Naive thymus-derived CD4-positive, alpha-beta T cell (primary cell): ENCODE measurements around the gene GREB1L. TPM values are rescaled to one million over a fixed set of nuclear protein-coding genes. Genes with fewer than 3 reads are reported as not detected.

Experiments
- ATAC-seq: fragments of 150-1000 bp; cut with Tn5 transposase; 2 replicates; pipeline ENCODE4 v1.10.0; 2021; ENCODE audit warnings: mild to moderate bottlenecking, moderate library complexity
- CTCF ChIA-PET: fragments of 350-600 bp; sonication (Branson Sonifier 250); formaldehyde crosslinking; loops from one replicate; lab custom pipeline; 2021; ENCODE audit warnings: antibody characterized with exemption; lab: Charles Lee
- POLR2A ChIA-PET: fragments of 350-600 bp; sonication (Branson Sonifier 250); formaldehyde crosslinking; loops from one replicate; lab custom pipeline; 2021; ENCODE audit warnings: antibody characterized with exemption, inconsistent platforms; lab: Charles Lee
- DNase-seq, 9 donors: peaks; one replicate each; pipeline versions ENCODE4 v3.0.0 to v3.0.0-alpha.2; 2020 to 2022; ENCODE audit warnings: mixed read lengths in 1 of 9
- H3K27ac ChIP-seq: one replicate; pipeline ENCODE4 v1.7.0; 2013; ENCODE audit warnings: mild to moderate bottlenecking, low read depth, low read length, moderate library complexity
- H3K27me3 ChIP-seq, 2 donors: one replicate each; pipeline ENCODE4 v1.7.0; 2013; ENCODE audit warnings: low read length in 2 of 2, mild to moderate bottlenecking in 2 of 2, moderate library complexity in 2 of 2; ENCODE audit not compliant: control insufficient read depth in 2 of 2, insufficient read depth in 2 of 2
- H3K36me3 ChIP-seq, 3 experiments: 1 replicate in 2 of 3; 2 replicates in 1 of 3; pipeline ENCODE4 v1.7.0; 2013; ENCODE audit warnings: low read length in 3 of 3, mild to moderate bottlenecking in 3 of 3, moderate library complexity in 1 of 3; ENCODE audit not compliant: insufficient read depth in 3 of 3, control insufficient read depth in 2 of 3
- H3K4me1 ChIP-seq, 2 donors: one replicate each; pipeline ENCODE4 v1.7.0; 2013; ENCODE audit warnings: low read length in 2 of 2, mild to moderate bottlenecking in 2 of 2, moderate library complexity in 1 of 2; ENCODE audit not compliant: control insufficient read depth in 2 of 2, insufficient read depth in 2 of 2
- H3K4me3 ChIP-seq: 2 replicates; pipeline ENCODE4 v1.7.0; 2013; ENCODE audit warnings: mild to moderate bottlenecking, low read length
- H3K9me3 ChIP-seq, 3 experiments: 1 replicate in 2 of 3; 2 replicates in 1 of 3; pipeline ENCODE4 v1.7.0; 2013; ENCODE audit warnings: low read length in 3 of 3; ENCODE audit not compliant: control insufficient read depth in 2 of 3
- H3K27ac Mint-ChIP-seq, 9 donors: one replicate each; pipeline ENCODE4 v1.8.0; 2020 to 2022; ENCODE audit warnings: mixed read lengths in 9 of 9, mild to moderate bottlenecking in 8 of 9, moderate library complexity in 5 of 9, inconsistent platforms in 2 of 9
- H3K27me3 Mint-ChIP-seq, 5 donors: one replicate each; pipeline ENCODE4 v1.8.0; 2021 to 2022; ENCODE audit warnings: mixed read lengths in 5 of 5, mild to moderate bottlenecking in 1 of 5
- H3K36me3 Mint-ChIP-seq, 5 donors: one replicate each; pipeline ENCODE4 v1.8.0; 2020 to 2022; ENCODE audit warnings: mixed read lengths in 5 of 5, mild to moderate bottlenecking in 3 of 5, inconsistent platforms in 1 of 5
- H3K4me1 Mint-ChIP-seq, 7 donors: one replicate each; pipeline ENCODE4 v1.8.0; 2020 to 2022; ENCODE audit warnings: mixed read lengths in 7 of 7, mild to moderate bottlenecking in 3 of 7, inconsistent platforms in 1 of 7
- H3K4me3 Mint-ChIP-seq, 10 donors: one replicate each; pipeline ENCODE4 v1.8.0; 2020 to 2022; ENCODE audit warnings: mild to moderate bottlenecking in 10 of 10, mixed read lengths in 10 of 10, moderate library complexity in 6 of 10, inconsistent platforms in 2 of 10
- H3K9me3 Mint-ChIP-seq, 11 donors: one replicate each; pipeline ENCODE4 v1.8.0; 2020 to 2022; ENCODE audit warnings: mixed read lengths in 11 of 11, mild to moderate bottlenecking in 4 of 11, inconsistent platforms in 1 of 11, moderate library complexity in 1 of 11
- intact Hi-C, 2 donors: fragments of 100-400 bp; cut with micrococcal nuclease; formaldehyde crosslinking; loops; one replicate each; pipeline ENCODE4 v1.15.1; 2023
- polyA plus RNA-seq, 2 donors: library from polyadenylated mRNA; unstranded; fragments of 300-500 nt; fragmentation: Illumina TruSeq; gene quantifications; one replicate each; pipeline ENCODE4 v1.2.3, GENCODE V29; 2021
- total RNA-seq, 6 experiments: library from RNA in 5 of 6; stranded (reverse) in 5 of 6; gene quantifications; 1 replicate in 5 of 6; 2 replicates in 1 of 6; pipeline ENCODE4 v1.2.3 and lab custom pipeline; 2021 to 2026

GREB1L gene
- total and polyA plus RNA-seq, 7 experiments from 2014 or later, result 0.09 to 0.11 TPM; not detected in 5

GRCh38 chr18:21342372-21342771 lies 100.3 kb downstream of the GREB1L start:
- Histone ChIP-seq H3K27me3 (no peaks in the 10 kb centered on the region), H3K4me3 (no peak overlapping the region), H3K4me1 (no peaks in the 10 kb centered on the region), H3K9me3 (no peaks in the 10 kb centered on the region), H3K27ac (no peak overlapping the region), H3K36me3 (no peaks in the 10 kb centered on the region)
- ChIA-PET CTCF (no interaction called here), POLR2A (no interaction called here)
- H3K27ac Mint-ChIP-seq, result no peak overlapping the region
- no peaks in the 10 kb centered on the region for H3K4me1 Mint-ChIP-seq
- intact Hi-C loops, result no loop called here
- H3K4me3 Mint-ChIP-seq, result no peak overlapping the region
- no peaks in the 10 kb centered on the region for H3K36me3 Mint-ChIP-seq
- ATAC-seq, result no peak
- peaks cover 0 to 11% (median 4%) of the 10 kb centered on the region in 5 donors for H3K27me3 Mint-ChIP-seq
- H3K9me3 Mint-ChIP-seq, result peaks cover 0 to 5% (median 0%) of the 10 kb centered on the region in 11 donors
- DNase-seq, result no peak

GRCh38 chr18:21344860-21345259 lies 102.8 kb downstream of the GREB1L start:
- no peaks in the 10 kb centered on the region for H3K9me3 ChIP-seq
- Mint-ChIP-seq H3K9me3 (peaks cover 0 to 10% (median 0%) of the 10 kb centered on the region in 11 donors), H3K27ac (no peak overlapping the region), H3K4me3 (no peak overlapping the region), H3K27me3 (peaks cover 2 to 14% (median 4%) of the 10 kb centered on the region in 5 donors), H3K4me1 (no peaks in the 10 kb centered on the region), H3K36me3 (no peaks in the 10 kb centered on the region)
- intact Hi-C loops, result no loop called here
- ChIA-PET POLR2A (no interaction called here), CTCF (no interaction called here)
- H3K27me3 ChIP-seq, result no peaks in the 10 kb centered on the region
- no peaks in the 10 kb centered on the region for H3K36me3 ChIP-seq
- H3K4me1 ChIP-seq, result no peaks in the 10 kb centered on the region
- no peak overlapping the region for H3K27ac ChIP-seq
- H3K4me3 ChIP-seq, result no peak overlapping the region
- DNase-seq (no peak), ATAC-seq (no peak)

GRCh38 chr18:21345840-21346239 lies 103.8 kb downstream of the GREB1L start:
- no peak for ATAC-seq
- Mint-ChIP-seq H3K9me3 (peaks cover 0 to 10% (median 0%) of the 10 kb centered on the region in 11 donors), H3K27me3 (peaks cover 0 to 12% (median 4%) of the 10 kb centered on the region in 5 donors), H3K27ac (no peak overlapping the region), H3K36me3 (no peaks in the 10 kb centered on the region), H3K4me1 (no peaks in the 10 kb centered on the region), H3K4me3 (no peak overlapping the region)
- POLR2A ChIA-PET, result no interaction called here
- no peak for DNase-seq
- no peak overlapping the region for H3K27ac ChIP-seq
- no peaks in the 10 kb centered on the region for H3K27me3 ChIP-seq
- CTCF ChIA-PET, result no interaction called here
- no peaks in the 10 kb centered on the region for H3K4me1 ChIP-seq
- no peak overlapping the region for H3K4me3 ChIP-seq
- no peaks in the 10 kb centered on the region for H3K36me3 ChIP-seq
- H3K9me3 ChIP-seq, result no peaks in the 10 kb centered on the region
- intact Hi-C loops, result no loop called here

- no peak overlapping the region for H3K27ac ChIP-seq
- Mint-ChIP-seq H3K27ac (no peak overlapping the region), H3K27me3 (peaks cover 4 to 24% (median 13%) of the 10 kb centered on the region in 5 donors), H3K36me3 (no peaks in the 10 kb centered on the region), H3K4me3 (no peak overlapping the region), H3K4me1 (no peaks in the 10 kb centered on the region), H3K9me3 (peaks cover 0 to 4% (median 0%) of the 10 kb centered on the region in 11 donors)
- H3K4me1 ChIP-seq, result no peaks in the 10 kb centered on the region
- no peak overlapping the region for H3K4me3 ChIP-seq
- ChIA-PET POLR2A (no interaction called here), CTCF (no interaction called here)
- H3K27me3 ChIP-seq, result no peaks in the 10 kb centered on the region
- H3K9me3 ChIP-seq, result no peaks in the 10 kb centered on the region
- intact Hi-C loops, result no loop called here
- ATAC-seq, result no peak
- no peaks in the 10 kb centered on the region for H3K36me3 ChIP-seq
- no peak for DNase-seq
These were observed 117.7 kb downstream of the GREB1L start for GRCh38 chr18:21359746-21360145.

GRCh38 chr18:21361307-21361880 lies 119.4 kb downstream of the GREB1L start:
- Histone ChIP-seq H3K36me3 (no peaks in the 10 kb centered on the region), H3K27me3 (no peaks in the 10 kb centered on the region), H3K4me3 (no peak overlapping the region), H3K4me1 (no peaks in the 10 kb centered on the region), H3K9me3 (no peaks in the 10 kb centered on the region), H3K27ac (no peak overlapping the region)
- ChIA-PET POLR2A (no interaction called here), CTCF (no interaction called here)
- DNase-seq (no peak), ATAC-seq (no peak)
- H3K27ac Mint-ChIP-seq, result no peak overlapping the region
- intact Hi-C loops, result no loop called here
- H3K4me3 Mint-ChIP-seq, result no peak overlapping the region
- peaks cover 4 to 24% (median 13%) of the 10 kb centered on the region in 5 donors for H3K27me3 Mint-ChIP-seq
- H3K36me3 Mint-ChIP-seq, result no peaks in the 10 kb centered on the region
- peaks cover 0 to 4% (median 0%) of the 10 kb centered on the region in 11 donors for H3K9me3 Mint-ChIP-seq
- no peaks in the 10 kb centered on the region for H3K4me1 Mint-ChIP-seq

DNA sequence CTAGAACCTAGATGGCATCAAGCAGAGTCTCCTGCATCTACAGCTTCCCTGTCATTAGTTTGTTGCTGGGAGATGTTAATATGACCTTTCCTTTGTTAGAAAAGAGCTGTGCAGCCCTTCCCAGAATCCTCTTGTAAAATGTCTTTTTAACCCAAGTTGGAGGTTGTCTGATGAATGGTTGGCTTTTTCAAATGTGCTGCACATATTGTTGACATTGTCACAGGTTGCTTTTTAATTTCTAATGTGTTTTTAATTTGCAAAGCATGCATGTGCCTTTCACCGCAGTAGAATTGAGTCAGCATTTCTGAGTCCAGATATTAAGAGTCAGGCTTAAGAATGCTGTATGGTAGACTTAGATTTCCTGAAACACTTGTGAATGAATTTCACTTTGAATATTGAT lies 120.8 kb downstream of the GREB1L start:
- Mint-ChIP-seq H3K27me3 (peaks cover 6 to 31% (median 19%) of the 10 kb centered on the region in 5 donors), H3K27ac (no peak overlapping the region), H3K36me3 (no peaks in the 10 kb centered on the region), H3K4me3 (no peak overlapping the region), H3K4me1 (no peaks in the 10 kb centered on the region), H3K9me3 (no peaks in the 10 kb centered on the region)
- no peaks in the 10 kb centered on the region for H3K36me3 ChIP-seq
- DNase-seq (no peak), ATAC-seq (no peak)
- H3K9me3 ChIP-seq, result no peaks in the 10 kb centered on the region
- intact Hi-C loops, result no loop called here
- no peak overlapping the region for H3K27ac ChIP-seq
- ChIA-PET POLR2A (no interaction called here), CTCF (no interaction called here)
- no peaks in the 10 kb centered on the region for H3K27me3 ChIP-seq
- H3K4me3 ChIP-seq, result no peak overlapping the region
- H3K4me1 ChIP-seq, result no peaks in the 10 kb centered on the region

DNA sequence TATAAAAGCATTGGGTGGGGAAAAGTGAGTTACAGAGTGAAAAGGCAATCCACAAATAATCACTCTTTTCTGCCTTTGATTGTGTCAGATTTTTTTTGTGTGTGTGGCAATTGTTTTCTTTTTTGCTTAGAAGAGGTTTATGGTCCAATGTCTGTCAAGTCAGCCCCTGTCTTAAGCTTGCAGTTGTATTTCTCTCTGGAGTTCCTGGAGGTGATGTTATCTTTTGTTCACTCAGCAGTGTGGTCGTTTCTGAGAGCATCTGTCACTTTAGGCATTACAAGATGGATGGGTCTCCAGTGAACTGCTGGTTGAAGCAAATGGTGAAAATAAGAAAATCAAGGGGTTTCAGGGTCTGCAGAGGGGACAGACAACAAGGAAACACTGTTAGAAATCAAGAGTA lies 121.3 kb downstream of the GREB1L start:
- no peaks in the 10 kb centered on the region for H3K36me3 ChIP-seq
- POLR2A ChIA-PET, result no interaction called here

More for the DNA sequence above, 121.3 kb downstream of the GREB1L start:
- Mint-ChIP-seq H3K27me3 (peaks cover 6 to 31% (median 19%) of the 10 kb centered on the region in 5 donors), H3K9me3 (no peaks in the 10 kb centered on the region), H3K4me3 (no peak overlapping the region), H3K4me1 (no peaks in the 10 kb centered on the region), H3K27ac (no peak overlapping the region), H3K36me3 (no peaks in the 10 kb centered on the region)
- Histone ChIP-seq H3K4me1 (no peaks in the 10 kb centered on the region), H3K27me3 (no peaks in the 10 kb centered on the region), H3K27ac (no peak overlapping the region), H3K9me3 (no peaks in the 10 kb centered on the region), H3K4me3 (no peak overlapping the region)
- no peak for ATAC-seq
- intact Hi-C loops, result no loop called here
- DNase-seq, result no peak
- CTCF ChIA-PET, result no interaction called here
